GM21447 (cell line): Measurements from ENCODE around the gene AMOTL2.

Experiments used
- ATAC-seq: cut with Tn5 transposase; IDR thresholded peaks from one replicate; pipeline ENCODE4 v1.9.1; 2021; ENCODE audit not compliant: unreplicated experiment

AMOTL2 gene

GRCh38 chr3:134380249-134380648, 6.0 kb upstream of the AMOTL2 start:
- ATAC-seq = no peak

- ATAC-seq = no peak
These were observed 4.6 kb upstream of the AMOTL2 start for GRCh38 chr3:134378818-134379217.

- ATAC-seq = no peak
These were observed 4.1 kb upstream of the AMOTL2 start for GRCh38 chr3:134378384-134378783.

- no peak for ATAC-seq
These were observed 3.6 kb upstream of the AMOTL2 start for GRCh38 chr3:134377896-134378295.

- no peak for ATAC-seq
These were observed 2.7 kb upstream of the AMOTL2 start for GRCh38 chr3:134376786-134377426.

GRCh38 chr3:134376385-134376765, 2.1 kb upstream of the AMOTL2 start:
- no peak for ATAC-seq

GRCh38 chr3:134375582-134376384, 1.5 kb upstream of the AMOTL2 start:
- ATAC-seq = no peak

GRCh38 chr3:134374791-134375581, 739 bp upstream of the AMOTL2 start:
- no peak for ATAC-seq

- no peak for ATAC-seq
These were observed 759 bp downstream of the AMOTL2 start for GRCh38 chr3:134373271-134374104.

GRCh38 chr3:134372396-134373270, 1.6 kb downstream of the AMOTL2 start:
- no peak for ATAC-seq

GRCh38 chr3:134371542-134372324, 2.5 kb downstream of the AMOTL2 start:
- ATAC-seq = no peak

GRCh38 chr3:134370611-134371531, 3.4 kb downstream of the AMOTL2 start:
- ATAC-seq = no peak

- no peak for ATAC-seq
These were observed 4.2 kb downstream of the AMOTL2 start for GRCh38 chr3:134369861-134370596.

- no peak for ATAC-seq
These were observed 5.0 kb downstream of the AMOTL2 start for GRCh38 chr3:134369231-134369741.

- no peak for ATAC-seq
These were observed 5.5 kb downstream of the AMOTL2 start for GRCh38 chr3:134368751-134369105.

- no peak for ATAC-seq
These were observed 6.1 kb downstream of the AMOTL2 start for GRCh38 chr3:134367869-134368750.
